HepG2 (cell line): ENCODE measurements around the gene ZNF605. TPM values are rescaled to one million over a fixed set of nuclear protein-coding genes. Genes with fewer than 3 reads are reported as not detected.

Experiments used
- ATAC-seq: fragments of 200-7000 bp; cut with Tn5 transposase; 3 replicates; pipeline ENCODE4 v1.9.1; 2020; ENCODE audit warnings: mild to moderate bottlenecking, moderate library complexity
- BruUV-seq: library from RNA; stranded (reverse); fragments of 400-500 nt; replicated peaks from 2 replicates; lab custom pipeline; 2021; lab: Mats Ljungman, UMichigan
- CTCF ChIA-PET: fragments of 300-600 bp; formaldehyde crosslinking; extraction: SDS; loops from one replicate; lab custom pipeline; 2021; ENCODE audit warnings: low total read pairs, inconsistent platforms, low intra/inter-chr PET ratio; lab: Yijun Ruan, JAX
- POLR2A ChIA-PET: fragments of 350-600 bp; sonication (Branson Sonifier 250); formaldehyde crosslinking; loops from one replicate; lab custom pipeline; 2020; ENCODE audit warnings: antibody characterized with exemption, inconsistent platforms; lab: Yijun Ruan, JAX
- DNase-seq: peaks from one replicate; pipeline ENCODE4 v3.0.0-alpha.2; 2015; ENCODE audit warnings: low spot score
- FAIRE-seq: peaks from 3 replicates; lab custom pipeline; 2011; peaks lifted over from hg19 to GRCh38; lab: Jason Lieb, UNC
- H2AFZ ChIP-seq: one replicate; pipeline ENCODE4 v1.6.1; 2011; ENCODE audit warnings: low read length, inconsistent platforms
- H3K27ac ChIP-seq: fragments of 300-600 bp; 3 replicates; pipeline ENCODE4 v1.8.0; 2011; ENCODE audit warnings: mixed run types, mild to moderate bottlenecking, mixed read lengths, low read length, inconsistent platforms; ENCODE audit not compliant: insufficient read depth; ENCODE audit errors: extremely low read length
- H3K27me3 ChIP-seq, 2 experiments: fragments of 200-600 bp in 1 of 2; 2 replicates in 1 of 2; 3 replicates in 1 of 2; pipeline versions ENCODE4 v1.6.0 to v1.8.0; 2011; ENCODE audit warnings: low read length in 2 of 2, mild to moderate bottlenecking in 2 of 2, moderate library complexity in 2 of 2, inconsistent platforms in 1 of 2; ENCODE audit not compliant: insufficient read depth in 2 of 2, control insufficient read depth in 1 of 2
- H3K36me3 ChIP-seq, 2 experiments: fragments of 200-600 bp in 1 of 2; replicated peaks in 1 of 2; 2 replicates in 1 of 2; 3 replicates in 1 of 2; pipeline versions ENCODE4 v1.5.1 to v1.8.0; 2011; ENCODE audit warnings: low read length in 2 of 2, inconsistent platforms in 1 of 2; ENCODE audit not compliant: insufficient read depth in 2 of 2, control insufficient read depth in 1 of 2
- H3K4me1 ChIP-seq: 2 replicates; pipeline ENCODE4 v1.5.1; 2012; ENCODE audit warnings: low read length, inconsistent platforms; ENCODE audit not compliant: insufficient read depth
- H3K4me2 ChIP-seq: 2 replicates; pipeline ENCODE4 v1.6.0; 2011; ENCODE audit warnings: low read depth, low read length, inconsistent platforms
- H3K4me3 ChIP-seq, 3 experiments: fragments of 200-600 bp in 1 of 3; sonication (generic), shearing (Covaris generic) in 1 of 3; replicated peaks in 1 of 3; 2 replicates each; pipeline ENCODE4 v1.5.1; 2011 to 2016; ENCODE audit warnings: low read length in 3 of 3, inconsistent platforms in 2 of 3, low read depth in 2 of 3, mild to moderate bottlenecking in 2 of 3, control low read depth in 1 of 3, mixed read lengths in 1 of 3; ENCODE audit not compliant: insufficient read depth in 1 of 3
- H3K79me2 ChIP-seq: one replicate; pipeline ENCODE4 v1.6.1; 2011; ENCODE audit warnings: low read length, inconsistent platforms; ENCODE audit not compliant: insufficient read depth
- H3K9ac ChIP-seq: 2 replicates; pipeline ENCODE4 v1.6.0; 2011; ENCODE audit warnings: mild to moderate bottlenecking, low read depth, low read length, inconsistent platforms; ENCODE audit not compliant: insufficient read depth
- H3K9me3 ChIP-seq: 2 replicates; pipeline ENCODE4 v1.5.1; 2012; ENCODE audit warnings: mild to moderate bottlenecking, low read length
- H4K20me1 ChIP-seq: 2 replicates; pipeline ENCODE4 v1.6.0; 2011; ENCODE audit warnings: inconsistent platforms, mild to moderate bottlenecking, low read length, moderate library complexity; ENCODE audit not compliant: insufficient read depth
- BRD4 ChIP-seq: sonication (generic); formaldehyde crosslinking; IDR thresholded peaks from 2 replicates; pipeline ENCODE4 v1.4.0; 2020; ENCODE audit warnings: missing genetic modification reagents
- ETV5 ChIP-seq: IDR thresholded peaks from 2 replicates; pipeline ENCODE4 v1.6.1; 2018; ENCODE audit warnings: missing biosample characterization, missing genetic modification reagents, inconsistent platforms, borderline replicate concordance
- HIVEP1 ChIP-seq: sonication (generic); formaldehyde crosslinking; IDR thresholded peaks from 2 replicates; pipeline ENCODE4 v1.4.0; 2020; ENCODE audit warnings: mild to moderate bottlenecking, missing genetic modification reagents
- ISL2 ChIP-seq: sonication (generic); formaldehyde crosslinking; IDR thresholded peaks from 2 replicates; pipeline ENCODE4 v1.5.0; 2020; ENCODE audit warnings: missing genetic modification reagents
- NFKBIZ ChIP-seq: IDR thresholded peaks from 2 replicates; pipeline ENCODE4 v1.6.1; 2018; ENCODE audit warnings: missing genetic modification reagents, missing compliant biosample characterization
- NONO ChIP-seq, 2 experiments: fragments of 450-650 bp in 1 of 2; sonication (generic) in 1 of 2; formaldehyde crosslinking in 1 of 2; IDR thresholded peaks in 1 of 2; conservative IDR thresholded peaks in 1 of 2; 2 replicates each; pipeline versions ENCODE4 v1.6.1 to v1.8.0; 2017 to 2022; ENCODE audit warnings: mild to moderate bottlenecking in 1 of 2, missing genetic modification reagents in 1 of 2, moderate library complexity in 1 of 2
- RCOR2 ChIP-seq: IDR thresholded peaks from 2 replicates; pipeline ENCODE4 v1.6.1; 2016; ENCODE audit warnings: missing biosample characterization, missing genetic modification reagents
- SRY ChIP-seq: sonication (generic); formaldehyde crosslinking; IDR thresholded peaks from 2 replicates; pipeline ENCODE4 v1.8.0; 2022; ENCODE audit warnings: mild to moderate bottlenecking, missing genetic modification reagents
- YEATS4 ChIP-seq: sonication (generic); formaldehyde crosslinking; IDR thresholded peaks from 2 replicates; pipeline ENCODE4 v1.4.0; 2020; ENCODE audit warnings: missing genetic modification reagents, borderline replicate concordance
- ZNF296 ChIP-seq: sonication (generic); formaldehyde crosslinking; conservative IDR thresholded peaks from 2 replicates; pipeline ENCODE4 v1.5.0; 2020; ENCODE audit warnings: mild to moderate bottlenecking, missing genetic modification reagents
- ZNF33B ChIP-seq: sonication (generic); formaldehyde crosslinking; IDR thresholded peaks from 2 replicates; pipeline ENCODE4 v1.5.1; 2020; ENCODE audit warnings: mild to moderate bottlenecking, missing genetic modification reagents
- ZNF446 ChIP-seq: sonication (generic); formaldehyde crosslinking; IDR thresholded peaks from 2 replicates; pipeline ENCODE4 v1.5.0; 2020; ENCODE audit warnings: mild to moderate bottlenecking, missing genetic modification reagents
- ZNF552 ChIP-seq: sonication (generic); formaldehyde crosslinking; IDR thresholded peaks from 2 replicates; pipeline ENCODE4 v1.9.0; 2022; ENCODE audit warnings: missing genetic modification reagents, mild to moderate bottlenecking, borderline replicate concordance
- ZNF772 ChIP-seq: sonication (generic); formaldehyde crosslinking; IDR thresholded peaks from 2 replicates; pipeline ENCODE4 v1.5.0; 2020; ENCODE audit warnings: mild to moderate bottlenecking, missing genetic modification reagents
- WGBS: methylation state at CpG from one replicate; pipeline ENCODE4 v1.1.6; 2017; ENCODE audit warnings: low lambda C conversion rate; 5-methylcytosine and 5-hydroxymethylcytosine counted together
- in situ Hi-C: cut with HindIII; loops from 2 replicates; pipeline ENCODE4 v1.10.0; 2017; ENCODE audit warnings: low pct_unique_long_range_greater_than_20kb; ENCODE audit not compliant: extremely low pct_ligation_motif_present
- intact Hi-C: fragments of 100-400 bp; cut with micrococcal nuclease; formaldehyde crosslinking; loops from one replicate; pipeline ENCODE4 v1.10.0; 2022; ENCODE audit not compliant: unreplicated experiment
- polyA plus RNA-seq, 8 experiments: library from polyadenylated mRNA; depleted of rRNA in 3 of 8; stranded (reverse) in 7 of 8; unstranded in 1 of 8; fragments of >200 nt; fragmentation: Illumina TruSeq in 4 of 8; extraction: Trizol in 4 of 8; gene quantifications; 2 replicates each; pipeline versions ENCODE4 v1.2.1 to v1.2.3, GENCODE V29; 2011 to 2016; ENCODE audit warnings: low read depth in 4 of 8, missing spikeins in 1 of 8, mixed read lengths in 1 of 8; ENCODE audit not compliant: insufficient read depth in 1 of 8
- total RNA-seq, 5 experiments: library from RNA; depleted of rRNA; stranded (reverse); fragments of >200 nt; fragmentation: Illumina TruSeq; extraction: Trizol; gene quantifications; 2 replicates each; pipeline ENCODE4 v1.2.3, GENCODE V29; 2016; ENCODE audit warnings: low read depth in 1 of 5
- TF ChIP-seq, protein P1 (sequence below): sonication (generic); formaldehyde crosslinking; IDR thresholded peaks from 2 replicates; pipeline ENCODE4 v1.4.0; 2020; ENCODE audit warnings: missing genetic modification reagents

ZNF605 gene
- total and polyA plus RNA-seq, 2 of the 13 experiments (the other 11 are each of a cell fraction or from before 2014, with no cell fraction given): 6.7 to 6.8 TPM

- Histone ChIP-seq H4K20me1 (no peaks in the 10 kb centered on the region), H3K27ac (no peak overlapping the region), H3K27me3 (no peaks in the 10 kb centered on the region; a peak in 1 of 5 replicates), H3K79me2 (peaks cover 14% of the 10 kb centered on the region), H3K4me1 (peaks cover 12% of the 10 kb centered on the region), H3K9me3 (peaks cover 66% of the 10 kb centered on the region), H2AFZ (no peak overlapping the region), H3K36me3 (peaks cover 2 to 9% of the 10 kb centered on the region in 2 experiments; a peak in 2 of 5 replicates), H3K4me3 (no peak overlapping the region), H3K4me2 (no peak overlapping the region), H3K9ac (no peak overlapping the region)
- 95% methylated on average over 2 of the region's 2 CpGs for WGBS
- DNase-seq (no peak), FAIRE-seq (no peak), ATAC-seq (no peak)
- TF ChIP-seq ZNF772 (CRISPR knock-in tag) (no peak), ZNF296 (no peak), ETV5 (CRISPR knock-in tag) (no peak)
- in situ Hi-C loops: no loop called here
- CTCF ChIA-PET: no interaction called here
- intact Hi-C loops: no loop called here
- POLR2A ChIA-PET: no interaction called here
- BruUV-seq: no TSS peak
Measured at GRCh38 chr12:132953163-132953425, 3.0 kb downstream of the ZNF605 start.

DNA sequence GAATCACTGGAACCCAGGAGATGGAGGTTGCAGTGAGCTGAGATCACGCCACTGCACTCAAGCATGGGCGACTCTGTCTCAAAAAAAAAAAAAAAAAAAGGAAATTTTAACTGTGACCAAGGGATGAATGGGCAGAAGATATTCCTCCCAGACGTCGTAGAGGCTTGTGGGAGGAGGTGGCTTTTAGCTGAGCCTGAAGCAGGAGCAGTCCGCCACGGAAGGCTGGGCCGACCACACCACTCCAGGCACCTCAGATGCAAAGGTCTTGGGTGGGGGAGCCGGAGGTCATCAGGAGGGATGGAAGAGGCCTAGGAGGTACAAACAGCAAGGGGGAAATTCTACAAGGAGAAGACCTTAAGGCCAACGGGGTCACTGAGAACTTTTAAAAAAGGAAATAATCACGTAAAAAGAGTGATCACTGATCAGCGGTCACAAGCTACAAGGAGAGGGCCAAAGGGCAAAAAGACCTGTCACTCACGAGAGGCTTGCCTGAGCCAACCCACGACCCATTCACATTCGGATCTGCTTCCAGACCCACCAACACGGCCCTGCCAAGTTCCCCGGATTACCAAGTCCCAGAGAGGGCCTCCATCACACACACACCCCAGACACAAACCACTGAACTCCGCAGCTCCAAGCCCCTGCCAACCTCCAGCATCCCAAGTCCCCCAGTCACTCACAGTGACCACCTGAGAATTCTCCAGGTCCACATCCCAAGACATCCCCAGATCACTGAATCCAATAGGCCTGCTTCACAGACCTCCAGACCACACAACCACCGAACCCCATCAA, 3.5 kb downstream of the ZNF605 start:
- WGBS: 94% methylated on average over 18 of the region's 18 CpGs
- intact Hi-C loops (no loop called here), in situ Hi-C loops (no loop called here)
- FAIRE-seq (no peak), DNase-seq (no peak), ATAC-seq (no peak)
- peaks cover 14% of the 10 kb centered on the region for H3K79me2 ChIP-seq
- H3K9me3 ChIP-seq: peaks cover 71% of the 10 kb centered on the region
- H3K9ac ChIP-seq: no peak overlapping the region
- POLR2A ChIA-PET: no interaction called here
- no peak overlapping the region for H3K4me2 ChIP-seq
- H4K20me1 ChIP-seq: no peaks in the 10 kb centered on the region
- no peak overlapping the region for H3K4me3 ChIP-seq
- BruUV-seq: no TSS peak
- no peak overlapping the region for H2AFZ ChIP-seq
- peaks cover 2 to 12% of the 10 kb centered on the region in 2 experiments; a peak in 3 of 5 replicates for H3K36me3 ChIP-seq
- CTCF ChIA-PET: no interaction called here
- H3K27ac ChIP-seq: no peak overlapping the region
- no peaks in the 10 kb centered on the region; a peak in 1 of 5 replicates for H3K27me3 ChIP-seq
- H3K4me1 ChIP-seq: peaks cover 12% of the 10 kb centered on the region
- TF ChIP-seq RCOR2 (no peak), YEATS4 (CRISPR knock-in tag) (no peak), ZNF33B (CRISPR knock-in tag) (no peak), BRD4 (no peak), NFKBIZ (CRISPR knock-in tag) (no peak), HIVEP1 (no peak), NONO (IDR thresholded peaks at IDR 0.05) (no peak), NONO (CRISPR knock-in tag; conservative IDR thresholded peaks at IDR 0.05) (no peak), ZNF446 (no peak), ISL2 (CRISPR knock-in tag) (no peak), SRY (CRISPR knock-in tag) (no peak), ZNF552 (CRISPR knock-in tag) (no peak)
- TF ChIP-seq, protein P1, sequence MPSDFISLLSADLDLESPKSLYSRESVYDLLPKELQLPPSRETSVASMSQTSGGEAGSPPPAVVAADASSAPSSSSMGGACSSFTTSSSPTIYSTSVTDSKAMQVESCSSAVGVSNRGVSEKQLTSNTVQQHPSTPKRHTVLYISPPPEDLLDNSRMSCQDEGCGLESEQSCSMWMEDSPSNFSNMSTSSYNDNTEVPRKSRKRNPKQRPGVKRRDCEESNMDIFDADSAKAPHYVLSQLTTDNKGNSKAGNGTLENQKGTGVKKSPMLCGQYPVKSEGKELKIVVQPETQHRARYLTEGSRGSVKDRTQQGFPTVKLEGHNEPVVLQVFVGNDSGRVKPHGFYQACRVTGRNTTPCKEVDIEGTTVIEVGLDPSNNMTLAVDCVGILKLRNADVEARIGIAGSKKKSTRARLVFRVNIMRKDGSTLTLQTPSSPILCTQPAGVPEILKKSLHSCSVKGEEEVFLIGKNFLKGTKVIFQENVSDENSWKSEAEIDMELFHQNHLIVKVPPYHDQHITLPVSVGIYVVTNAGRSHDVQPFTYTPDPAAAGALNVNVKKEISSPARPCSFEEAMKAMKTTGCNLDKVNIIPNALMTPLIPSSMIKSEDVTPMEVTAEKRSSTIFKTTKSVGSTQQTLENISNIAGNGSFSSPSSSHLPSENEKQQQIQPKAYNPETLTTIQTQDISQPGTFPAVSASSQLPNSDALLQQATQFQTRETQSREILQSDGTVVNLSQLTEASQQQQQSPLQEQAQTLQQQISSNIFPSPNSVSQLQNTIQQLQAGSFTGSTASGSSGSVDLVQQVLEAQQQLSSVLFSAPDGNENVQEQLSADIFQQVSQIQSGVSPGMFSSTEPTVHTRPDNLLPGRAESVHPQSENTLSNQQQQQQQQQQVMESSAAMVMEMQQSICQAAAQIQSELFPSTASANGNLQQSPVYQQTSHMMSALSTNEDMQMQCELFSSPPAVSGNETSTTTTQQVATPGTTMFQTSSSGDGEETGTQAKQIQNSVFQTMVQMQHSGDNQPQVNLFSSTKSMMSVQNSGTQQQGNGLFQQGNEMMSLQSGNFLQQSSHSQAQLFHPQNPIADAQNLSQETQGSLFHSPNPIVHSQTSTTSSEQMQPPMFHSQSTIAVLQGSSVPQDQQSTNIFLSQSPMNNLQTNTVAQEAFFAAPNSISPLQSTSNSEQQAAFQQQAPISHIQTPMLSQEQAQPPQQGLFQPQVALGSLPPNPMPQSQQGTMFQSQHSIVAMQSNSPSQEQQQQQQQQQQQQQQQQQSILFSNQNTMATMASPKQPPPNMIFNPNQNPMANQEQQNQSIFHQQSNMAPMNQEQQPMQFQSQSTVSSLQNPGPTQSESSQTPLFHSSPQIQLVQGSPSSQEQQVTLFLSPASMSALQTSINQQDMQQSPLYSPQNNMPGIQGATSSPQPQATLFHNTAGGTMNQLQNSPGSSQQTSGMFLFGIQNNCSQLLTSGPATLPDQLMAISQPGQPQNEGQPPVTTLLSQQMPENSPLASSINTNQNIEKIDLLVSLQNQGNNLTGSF (CRISPR knock-in tag): no peak
